GM19023 (cell line): Measurements from ENCODE around the gene NHLRC1.
"Not testable (repeated sequence)": the region's sequence is repeated elsewhere in the genome, so short reads cannot be mapped to it uniquely, and the experiment has no call there.

ENCODE experiments used
- ATAC-seq: cut with Tn5 transposase; IDR thresholded peaks from one replicate; pipeline ENCODE4 v1.9.1; 2021; ENCODE audit warnings: mild to moderate bottlenecking, moderate library complexity; ENCODE audit not compliant: unreplicated experiment

NHLRC1 gene

GRCh38 chr6:18122128-18123093 is at the start of gene NHLRC1:
Gene NHLRC1, minus strand, starts transcription at chr6:18122677. Its CDS starts 71 bp downstream, at chr6:18122606.
- ATAC-seq, result peak; percentile 99

- ATAC-seq, result no peak
Observed at GRCh38 chr6:18171871-18172270, 49.4 kb upstream of the NHLRC1 start.

GRCh38 chr6:18168264-18168663 is 45.8 kb upstream of the NHLRC1 start:
- ATAC-seq, result no peak

GRCh38 chr6:18166312-18167036 is 44.0 kb upstream of the NHLRC1 start:
- no peak for ATAC-seq

- no peak for ATAC-seq
Observed at GRCh38 chr6:18165751-18166150, 43.3 kb upstream of the NHLRC1 start.

GRCh38 chr6:18162401-18162800 is 39.9 kb upstream of the NHLRC1 start:
- ATAC-seq, result no peak

GRCh38 chr6:18161431-18161830 is 39.0 kb upstream of the NHLRC1 start:
- no peak for ATAC-seq

- ATAC-seq, result no peak
Observed at GRCh38 chr6:18160911-18161310, 38.4 kb upstream of the NHLRC1 start.

- ATAC-seq, result peak; percentile 19
Observed at GRCh38 chr6:18155864-18156421, 33.5 kb upstream of the NHLRC1 start.

GRCh38 chr6:18155150-18155863 is 32.8 kb upstream of the NHLRC1 start, which contains the start of gene KDM1B:
Gene KDM1B, plus strand, starts transcription at chr6:18155422. Its CDS starts 4,474 bp downstream, at chr6:18159896.
- ATAC-seq, result peak; percentile 87

- ATAC-seq, result peak; percentile 62
Observed at GRCh38 chr6:18154507-18155149, 32.2 kb upstream of the NHLRC1 start, which contains the start of gene TPMT. Gene TPMT, minus strand, starts transcription at chr6:18155077. Its CDS starts 5,950 bp downstream, at chr6:18149127.

- ATAC-seq, result no peak
Observed at GRCh38 chr6:18153311-18153703, 30.8 kb upstream of the NHLRC1 start.

- no peak for ATAC-seq
Observed at GRCh38 chr6:18151801-18152200, 29.3 kb upstream of the NHLRC1 start.

GRCh38 chr6:18151391-18151790 is 28.9 kb upstream of the NHLRC1 start:
- not testable (repeated sequence) for ATAC-seq

- ATAC-seq, result no peak
Observed at GRCh38 chr6:18148304-18149025, 26.0 kb upstream of the NHLRC1 start.

- ATAC-seq, result no peak
Observed at GRCh38 chr6:18147616-18148015, 25.1 kb upstream of the NHLRC1 start.

GRCh38 chr6:18147160-18147559 is 24.7 kb upstream of the NHLRC1 start:
- no peak for ATAC-seq

GRCh38 chr6:18142591-18142861 is 20.0 kb upstream of the NHLRC1 start:
- no peak for ATAC-seq

GRCh38 chr6:18141805-18142590 is 19.5 kb upstream of the NHLRC1 start:
- ATAC-seq, result no peak
